Colonic mucosa (tissue), 4 donors: Measurements from ENCODE around the gene SET. TPM values are rescaled to one million over a fixed set of nuclear protein-coding genes. Genes with fewer than 3 reads are reported as not detected.
"Not testable (repeated sequence)": the region's sequence is repeated elsewhere in the genome, so short reads cannot be mapped to it uniquely, and the experiment has no call there.

Experiments used
- DNase-seq: peaks from one replicate; pipeline ENCODE4 v3.0.0-alpha.2; 2020
- H3K27ac ChIP-seq: fragments of 200-600 bp; one replicate; pipeline ENCODE4 v1.8.0; 2021
- H3K27me3 ChIP-seq: fragments of 200-600 bp; one replicate; pipeline ENCODE4 v1.8.0; 2021
- H3K36me3 ChIP-seq: fragments of 200-600 bp; one replicate; pipeline ENCODE4 v1.8.0; 2021
- H3K4me1 ChIP-seq: fragments of 200-600 bp; one replicate; pipeline ENCODE4 v1.8.0; 2021; ENCODE audit warnings: mild to moderate bottlenecking
- H3K4me3 ChIP-seq: fragments of 200-600 bp; one replicate; pipeline ENCODE4 v1.8.0; 2021
- H3K9ac ChIP-seq, 2 donors: one replicate each; pipeline ENCODE4 v1.7.0; 2013; ENCODE audit warnings: control low read depth in 2 of 2, low read depth in 2 of 2, low read length in 2 of 2
- H3K9me3 ChIP-seq: fragments of 200-600 bp; one replicate; pipeline ENCODE4 v1.8.0; 2021
- CTCF ChIP-seq: fragments of 200-600 bp; IDR thresholded peaks from one replicate; pipeline ENCODE4 v1.8.0; 2022; ENCODE audit warnings: antibody characterized with exemption, mild to moderate bottlenecking
- intact Hi-C: fragments of 100-400 bp; cut with DNase I; formaldehyde crosslinking; loops from one replicate; pipeline ENCODE4 v1.14.1; 2022
- total RNA-seq, 2 donors: library from RNA; stranded (reverse); fragmentation: NEBNext Ultra II Directional in 1 of 2; extraction: Animal tissue kit (Norgen Biotek cat#: 25700) in 1 of 2; gene quantifications; one replicate each; pipeline ENCODE4 v1.2.1, GENCODE V29; 2021
- donor health status: healthy.
- donor health status: DM: no; HTN: no; CAD: no.
- donor health status: DM: no; HTN: no; CAD: no.

The SET gene
- 100 to 1,000 TPM; 222 to 348 TPM for total RNA-seq

GRCh38 chr9:128688501-128689292 is at the start of gene SET:
SET (plus strand) TSS chr9:128689222; CDS start chr9:128689583, 361 bp downstream.
- Histone ChIP-seq H3K27me3 (no peaks in the 10 kb centered on the region), H3K9ac (peak within 1 kb of the TSS; percentile 63 to 76), H3K4me1 (peaks cover 14% of the 10 kb centered on the region), H3K36me3 (peaks cover 6% of the 10 kb centered on the region), H3K9me3 (no peaks in the 10 kb centered on the region), H3K4me3 (peak within 1 kb of the TSS; percentile 68), H3K27ac (peak within 1 kb of the TSS; percentile 88)
- intact Hi-C loops, result no loop called here
- TF ChIP-seq CTCF, result no peak
- DNase-seq, result peak; percentile 94

- no peak for DNase-seq
- Histone ChIP-seq H3K27me3 (no peaks in the 10 kb centered on the region), H3K36me3 (no peaks in the 10 kb centered on the region), H3K9me3 (no peaks in the 10 kb centered on the region), H3K4me1 (no peaks in the 10 kb centered on the region), H3K4me3 (no peak overlapping the region), H3K27ac (no peak overlapping the region), H3K9ac (no peak overlapping the region)
- intact Hi-C loops, result no loop called here
- TF ChIP-seq CTCF, result no peak
Observed at GRCh38 chr9:128640603-128641002, 48.4 kb upstream of the SET start.

- Histone ChIP-seq H3K9me3 (no peaks in the 10 kb centered on the region), H3K27ac (no peak overlapping the region), H3K27me3 (no peaks in the 10 kb centered on the region), H3K9ac (no peak overlapping the region), H3K4me1 (no peaks in the 10 kb centered on the region), H3K36me3 (no peaks in the 10 kb centered on the region), H3K4me3 (no peak overlapping the region)
- intact Hi-C loops, result no loop called here
- no peak for DNase-seq
- TF ChIP-seq CTCF, result no peak
Observed at GRCh38 chr9:128642675-128643245, 46.3 kb upstream of the SET start.

GRCh38 chr9:128643519-128644300 is 45.3 kb upstream of the SET start:
- Histone ChIP-seq H3K9me3 (no peaks in the 10 kb centered on the region), H3K4me1 (no peaks in the 10 kb centered on the region), H3K9ac (no peak overlapping the region), H3K36me3 (no peaks in the 10 kb centered on the region), H3K4me3 (no peak overlapping the region), H3K27me3 (no peaks in the 10 kb centered on the region), H3K27ac (no peak overlapping the region)
- no peak for TF ChIP-seq CTCF
- intact Hi-C loops, result no loop called here
- DNase-seq, result no peak

- TF ChIP-seq CTCF, result peak; percentile 17
- H3K4me1 ChIP-seq, H3K4me3 ChIP-seq, H3K9ac ChIP-seq, H3K36me3 ChIP-seq, H3K9me3 ChIP-seq, H3K27me3 ChIP-seq, intact Hi-C loops, H3K27ac ChIP-seq: not testable (repeated sequence)
- DNase-seq, result peak; percentile 53
Observed at GRCh38 chr9:128648206-128648605, 40.8 kb upstream of the SET start.
